Endothelial cell of umbilical vein (primary cell): ENCODE data around the gene ANGPTL7. TPM values are rescaled to one million over a fixed set of nuclear protein-coding genes. Genes with fewer than 3 reads are reported as not detected.

Experiments
- BruUV-seq: library from RNA; stranded (reverse); fragments of 400-500 nt; replicated peaks from 2 replicates; lab custom pipeline; 2021; lab: Mats Ljungman, UMichigan
- CTCF ChIA-PET: fragments of 300-600, 350-600 bp; sonication (Branson Sonifier 250); formaldehyde crosslinking; loops from one replicate; lab custom pipeline; 2021; ENCODE audit warnings: antibody characterized with exemption, inconsistent platforms; lab: Charles Lee
- POLR2A ChIA-PET: fragments of 300-600, 350-600 bp; sonication (Branson Sonifier 250); formaldehyde crosslinking; loops from one replicate; lab custom pipeline; 2021; ENCODE audit warnings: antibody characterized with exemption, inconsistent platforms; lab: Charles Lee
- DNase-seq: peaks from one replicate; pipeline ENCODE4 v3.0.0-alpha.2; 2011; ENCODE audit warnings: low read depth, low spot score
- FAIRE-seq: peaks from 2 replicates; lab custom pipeline; 2011; peaks lifted over from hg19 to GRCh38; lab: Jason Lieb, UNC
- H2AFZ ChIP-seq: 2 replicates; pipeline ENCODE4 v1.6.0; 2012; ENCODE audit warnings: low read depth, low read length, control low read depth, inconsistent platforms
- H3K27ac ChIP-seq: 2 replicates; pipeline ENCODE4 v1.5.1; 2011; ENCODE audit warnings: low read depth, mild to moderate bottlenecking, control low read depth, low read length, moderate library complexity; ENCODE audit not compliant: insufficient read depth
- H3K27me3 ChIP-seq, 2 experiments: 2 replicates each; pipeline versions ENCODE4 v1.6.0 to v1.6.1; 2011; ENCODE audit warnings: low read length in 2 of 2, mixed read lengths in 1 of 2; ENCODE audit not compliant: control insufficient read depth in 2 of 2, insufficient read depth in 2 of 2
- H3K36me3 ChIP-seq, 2 experiments: 2 replicates in 1 of 2; 3 replicates in 1 of 2; pipeline ENCODE4 v1.5.1; 2011; ENCODE audit warnings: low read length in 2 of 2, mild to moderate bottlenecking in 1 of 2, moderate library complexity in 1 of 2; ENCODE audit not compliant: control insufficient read depth in 2 of 2, insufficient read depth in 2 of 2; ENCODE audit errors: extremely low read depth in 1 of 2
- H3K4me1 ChIP-seq: 3 replicates; pipeline ENCODE4 v1.5.1; 2011; ENCODE audit warnings: mild to moderate bottlenecking, low read length; ENCODE audit not compliant: control insufficient read depth, insufficient read depth; ENCODE audit errors: extremely low read depth
- H3K4me2 ChIP-seq: 2 replicates; pipeline ENCODE4 v1.6.1; 2011; ENCODE audit warnings: low read length, control low read depth, mixed read lengths; ENCODE audit not compliant: insufficient read depth
- H3K4me3 ChIP-seq, 3 experiments: fragments of 200-600 bp in 1 of 3; sonication (generic), shearing (Covaris generic) in 1 of 3; replicated peaks in 1 of 3; 2 replicates each; pipeline ENCODE4 v1.5.1; 2011 to 2016; ENCODE audit warnings: control low read depth in 3 of 3, low read length in 3 of 3, mild to moderate bottlenecking in 2 of 3, inconsistent platforms in 1 of 3, low read depth in 1 of 3, moderate library complexity in 1 of 3; ENCODE audit not compliant: insufficient read depth in 1 of 3
- H3K79me2 ChIP-seq: 2 replicates; pipeline ENCODE4 v1.6.0; 2012; ENCODE audit warnings: low read length, inconsistent platforms; ENCODE audit not compliant: control insufficient read depth, insufficient read depth
- H3K9ac ChIP-seq: replicated peaks from 2 replicates; pipeline ENCODE3; 2011; ENCODE audit warnings: low read length, control low read depth; ENCODE audit not compliant: insufficient read depth; ENCODE audit errors: extremely low read depth
- H3K9me1 ChIP-seq: replicated peaks from 3 replicates; pipeline ENCODE4 v1.6.0; 2011; ENCODE audit warnings: mild to moderate bottlenecking, low read length; ENCODE audit not compliant: control insufficient read depth, insufficient read depth; ENCODE audit errors: extremely low read depth
- H3K9me3 ChIP-seq: replicated peaks from 2 replicates; pipeline ENCODE4 v1.5.1; 2012; ENCODE audit warnings: low read length, inconsistent platforms; ENCODE audit not compliant: control insufficient read depth, insufficient read depth
- H4K20me1 ChIP-seq: replicated peaks from 2 replicates; pipeline ENCODE3; 2011; ENCODE audit warnings: mild to moderate bottlenecking, low read length; ENCODE audit not compliant: control insufficient read depth, insufficient read depth; ENCODE audit errors: extremely low read depth
- CTCF ChIP-seq, 2 donors: IDR thresholded peaks; 1 replicate in 1 of 2; 2 replicates in 1 of 2; pipeline ENCODE4 v1.5.1; 2011; ENCODE audit warnings: low read length in 2 of 2, mild to moderate bottlenecking in 2 of 2, moderate library complexity in 2 of 2, control low read depth in 1 of 2, inconsistent platforms in 1 of 2, low read depth in 1 of 2; ENCODE audit not compliant: insufficient read depth in 1 of 2; ENCODE audit errors: extremely low read depth in 1 of 2
- EZH2 ChIP-seq: IDR thresholded peaks from 2 replicates; pipeline ENCODE4 v1.6.1; 2012; ENCODE audit warnings: borderline replicate concordance, low read depth, mild to moderate bottlenecking, moderate library complexity, low read length, inconsistent platforms; ENCODE audit not compliant: severe bottlenecking
- FOS ChIP-seq: IDR thresholded peaks from 2 replicates; pipeline ENCODE4 v1.6.1; 2011; ENCODE audit warnings: mild to moderate bottlenecking, low read length, moderate library complexity, borderline replicate concordance; ENCODE audit not compliant: insufficient read depth
- GATA2 ChIP-seq: IDR thresholded peaks from 2 replicates; pipeline ENCODE4 v1.7.0; 2011; ENCODE audit warnings: low read depth, mild to moderate bottlenecking, moderate library complexity, mixed read lengths, low read length; ENCODE audit not compliant: insufficient read length, insufficient read depth
- JUN ChIP-seq: IDR thresholded peaks from 2 replicates; pipeline ENCODE4 v1.6.1; 2011; ENCODE audit warnings: borderline replicate concordance, low read depth; ENCODE audit not compliant: insufficient read length, insufficient read depth
- MAX ChIP-seq: IDR thresholded peaks from 2 replicates; pipeline ENCODE4 v1.6.1; 2011; ENCODE audit not compliant: insufficient read depth, insufficient read length
- MYC ChIP-seq: IDR thresholded peaks from one replicate; pipeline ENCODE4 v1.6.1; 2011; ENCODE audit warnings: mild to moderate bottlenecking, low read depth, low read length
- POLR2A ChIP-seq: IDR thresholded peaks from 2 replicates; pipeline ENCODE4 v1.6.1; 2012; ENCODE audit warnings: low read depth, mild to moderate bottlenecking, control low read depth, low read length
- POLR2AphosphoS5 ChIP-seq: IDR thresholded peaks from 2 replicates; pipeline ENCODE4 v1.6.1; 2012; ENCODE audit warnings: low read depth, mild to moderate bottlenecking, control low read depth, low read length, moderate library complexity; ENCODE audit not compliant: insufficient read depth
- dilution Hi-C: fragments of 300-500 bp; cut with MboI; formaldehyde crosslinking; loops from one replicate; pipeline ENCODE4 v1.15.0; 2019; ENCODE audit warnings: low sequenced_read_pairs; ENCODE audit not compliant: extremely low pct_ligation_motif_present
- intact Hi-C: fragments of 100-400 bp; cut with micrococcal nuclease; formaldehyde crosslinking; loops from one replicate; pipeline ENCODE4 v1.10.0; 2022
- polyA plus RNA-seq, 4 experiments: library from polyadenylated mRNA; depleted of rRNA in 3 of 4; stranded (reverse) in 3 of 4; unstranded in 1 of 4; fragments of >200 nt; gene quantifications; 2 replicates each; pipeline versions ENCODE4 v1.2.1 to v1.2.3, GENCODE V29; 2011 to 2012; ENCODE audit warnings: missing spikeins in 1 of 4
- total RNA-seq: library from RNA; stranded (reverse); gene quantifications from 2 replicates; pipeline ENCODE4 v1.2.3, GENCODE V29; 2021

ANGPTL7 gene
- total and polyA plus RNA-seq, 2 donors (not counting 3 experiments of a cell fraction or from before 2014, with no cell fraction given), result not detected

- Histone ChIP-seq H3K4me1 (no peaks in the 10 kb centered on the region), H3K4me2 (no peak overlapping the region), H3K4me3 (no peak overlapping the region), H3K9me1 (no peaks in the 10 kb centered on the region), H3K27ac (no peak overlapping the region), H4K20me1 (no peaks in the 10 kb centered on the region), H3K36me3 (peaks cover 17 to 19% of the 10 kb centered on the region in 2 experiments), H3K79me2 (no peaks in the 10 kb centered on the region), H3K27me3 (no peaks in the 10 kb centered on the region), H3K9ac (no peak overlapping the region), H2AFZ (no peak overlapping the region), H3K9me3 (no peaks in the 10 kb centered on the region)
- peak; percentile 67 for FAIRE-seq
- no peak for TF ChIP-seq POLR2AphosphoS5
- TF ChIP-seq CTCF (IDR thresholded peaks at IDR 0.05; ENCODE audit: extremely low read depth in 1 of 2, insufficient read depth in 1 of 2, low read depth in 1 of 2, low read length in 2 of 2), result no peak
- TF ChIP-seq GATA2, result no peak
- no peak for TF ChIP-seq POLR2A
- dilution Hi-C loops (no loop called here), intact Hi-C loops (no loop called here)
- ChIA-PET POLR2A (no interaction called here), CTCF (interaction anchor here (1.2 kb wide), 1 partner anchor 150 kb away, joined by 4 read pairs; no protein-coding TSS in a partner anchor)
- no peak for DNase-seq
- no TSS peak for BruUV-seq
Measured at GRCh38 chr1:11187000-11187399, 2.2 kb upstream of the ANGPTL7 start.

GRCh38 chr1:11187494-11187893 lies 1.7 kb upstream of the ANGPTL7 start:
- H3K79me2 ChIP-seq, result no peaks in the 10 kb centered on the region
- H3K9me1 ChIP-seq, result no peaks in the 10 kb centered on the region
- CTCF ChIA-PET, result interaction anchor here (1.0 to 1.2 kb wide), 2 partner anchors 150 kb away, joined by 3 to 4 read pairs; no protein-coding TSS in a partner anchor
- H3K36me3 ChIP-seq, result peaks cover 18 to 19% of the 10 kb centered on the region in 2 experiments
- H2AFZ ChIP-seq, result no peak overlapping the region
- TF ChIP-seq POLR2AphosphoS5, result no peak
- TF ChIP-seq POLR2A, result no peak
- TF ChIP-seq JUN, result no peak
- TF ChIP-seq EZH2, result no peak
- no peak for TF ChIP-seq GATA2
- no peak for TF ChIP-seq MYC
- no peak for TF ChIP-seq FOS
- no peak for TF ChIP-seq MAX
- no peak for TF ChIP-seq CTCF (IDR thresholded peaks at IDR 0.05; ENCODE audit: extremely low read depth in 1 of 2, insufficient read depth in 1 of 2, low read depth in 1 of 2, low read length in 2 of 2)
- H3K4me2 ChIP-seq, result no peak overlapping the region
- H3K27me3 ChIP-seq, result no peaks in the 10 kb centered on the region
- H4K20me1 ChIP-seq, result no peaks in the 10 kb centered on the region
- no peak overlapping the region for H3K27ac ChIP-seq
- DNase-seq, result no peak
- FAIRE-seq, result no peak
- POLR2A ChIA-PET, result no interaction called here
- no peaks in the 10 kb centered on the region for H3K4me1 ChIP-seq
- no TSS peak for BruUV-seq
- intact Hi-C loops, result no loop called here
- no peak overlapping the region for H3K9ac ChIP-seq
- H3K4me3 ChIP-seq, result no peak overlapping the region
- dilution Hi-C loops, result no loop called here
- no peaks in the 10 kb centered on the region for H3K9me3 ChIP-seq
